HG03565 (cell line): ENCODE data around the gene MUC20.
"Not testable (repeated sequence)": the region's sequence is repeated elsewhere in the genome, so short reads cannot be mapped to it uniquely, and the experiment has no call there.

Experiments used
- ATAC-seq: cut with Tn5 transposase; IDR thresholded peaks from one replicate; pipeline ENCODE4 v1.9.1; 2021; ENCODE audit warnings: mild to moderate bottlenecking, moderate library complexity; ENCODE audit not compliant: unreplicated experiment

MUC20 gene

DNA sequence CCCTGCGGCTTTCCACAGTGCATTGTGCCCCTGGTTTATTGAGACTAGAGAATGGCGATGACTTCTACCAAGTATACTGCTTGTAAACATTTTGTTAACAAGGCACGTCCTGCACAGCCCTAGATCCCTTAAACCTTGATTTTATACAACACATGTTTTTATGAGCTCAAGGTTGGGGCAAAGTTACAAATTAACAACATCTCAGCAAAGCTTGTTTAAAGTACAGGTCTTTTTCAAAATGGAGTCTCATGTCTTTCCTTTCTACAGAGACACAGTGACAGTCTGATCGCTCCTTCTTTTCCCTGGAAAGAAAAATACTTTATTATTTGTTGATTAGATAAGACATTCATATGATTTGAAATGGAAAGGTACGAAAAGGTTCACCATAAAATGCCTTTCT, 8.0 kb downstream of the MUC20 start:
- ATAC-seq = not testable (repeated sequence)

DNA sequence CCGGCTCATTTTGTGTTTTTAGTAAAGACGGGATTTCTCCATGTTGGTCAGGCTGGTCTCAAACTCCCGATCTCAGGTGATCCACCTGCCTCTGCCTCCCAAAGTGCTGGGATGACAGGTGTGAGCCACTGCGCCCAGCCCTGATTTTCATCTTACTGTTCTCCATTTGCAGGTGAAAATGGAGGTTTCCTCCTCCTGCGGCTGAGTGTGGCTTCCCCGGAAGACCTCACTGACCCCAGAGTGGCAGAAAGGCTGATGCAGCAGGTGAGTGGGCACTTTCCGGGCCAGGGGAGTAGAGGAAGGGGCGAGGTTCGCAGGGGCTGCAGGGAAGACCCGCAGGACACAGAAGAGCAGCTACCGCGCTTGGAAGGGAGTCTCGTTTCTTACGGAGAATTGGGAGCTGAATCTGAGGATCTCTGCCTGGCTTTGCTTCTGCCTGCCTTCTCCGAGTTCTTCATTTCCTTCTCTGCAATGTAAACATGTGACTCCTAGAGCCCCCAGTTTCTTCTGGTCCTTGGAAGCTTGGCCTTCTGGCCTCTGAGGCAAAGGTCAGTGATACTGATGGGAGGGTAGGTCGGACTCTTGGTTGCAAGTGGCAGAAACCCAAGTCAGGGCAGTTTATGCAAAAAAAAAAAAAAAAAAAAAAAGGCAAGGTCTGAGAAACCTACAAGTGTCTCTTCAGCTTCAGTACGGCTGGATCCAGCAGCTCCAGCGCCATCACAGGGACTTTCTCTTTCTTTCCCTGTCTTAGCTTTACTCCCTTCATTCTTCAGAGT, 8.9 kb downstream of the MUC20 start:
- no peak for ATAC-seq

DNA sequence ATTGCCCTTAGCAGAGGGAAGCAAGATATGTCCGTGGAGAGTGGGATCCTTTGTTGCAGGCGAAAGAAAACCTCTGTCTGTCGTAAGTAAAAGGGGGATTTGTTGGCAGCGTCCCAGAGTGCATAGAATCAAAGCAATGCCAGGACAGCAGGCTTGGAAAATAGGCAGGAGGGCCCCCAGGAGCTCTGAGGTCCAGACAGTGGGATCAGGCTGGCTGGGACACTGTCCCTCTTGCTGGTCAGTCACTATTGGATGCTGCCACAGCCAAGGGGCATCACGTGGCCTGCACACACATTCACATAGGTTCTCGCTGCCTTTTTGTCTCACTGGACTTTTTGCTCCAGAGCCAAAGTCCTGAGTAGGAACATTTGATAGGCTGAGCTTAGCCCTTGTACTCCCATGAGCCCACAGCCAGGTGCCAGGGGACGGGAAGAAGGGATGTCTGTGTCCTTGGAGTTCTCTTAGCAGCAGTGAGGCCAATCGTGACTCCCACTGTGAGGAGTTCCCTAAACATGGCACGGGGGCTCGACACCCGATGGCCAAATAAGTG, 10.7 kb downstream of the MUC20 start:
- ATAC-seq = no peak

- ATAC-seq = no peak
These were observed 12.2 kb downstream of the MUC20 start for GRCh38 chr3:195732940-195733339.

DNA sequence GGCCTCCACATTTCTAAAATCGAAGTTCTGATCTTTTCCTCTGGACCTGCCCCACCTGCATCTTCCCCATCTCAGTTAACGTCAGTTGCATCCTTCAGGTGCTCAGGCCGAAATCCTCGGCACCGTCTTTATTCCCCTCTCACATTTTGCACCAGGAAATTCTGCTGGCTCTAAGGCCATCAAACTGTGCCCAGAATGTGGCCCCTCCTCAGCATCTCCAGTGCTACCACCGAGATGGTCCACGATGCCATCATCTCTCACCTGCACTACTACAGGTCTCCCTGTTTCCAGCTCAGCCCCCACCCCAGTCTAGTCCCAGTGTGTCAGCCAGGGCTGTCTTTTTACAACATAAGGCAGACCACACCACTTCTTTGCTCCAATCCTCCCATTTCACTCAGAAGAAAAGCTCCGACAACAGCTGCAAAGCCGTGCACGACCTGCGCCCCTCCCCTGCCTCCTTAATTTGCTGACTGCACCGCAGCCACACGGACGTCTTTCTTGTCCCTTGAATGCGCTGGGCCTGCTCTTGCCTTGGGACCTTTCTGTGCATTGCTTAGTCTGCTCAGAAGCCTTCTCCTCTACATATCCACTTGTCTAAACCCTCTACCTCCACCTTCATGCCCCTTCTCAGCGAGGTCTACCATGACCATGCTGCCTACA, 14.4 kb downstream of the MUC20 start:
- no peak for ATAC-seq

- ATAC-seq = no peak
These were observed 16.2 kb downstream of the MUC20 start for GRCh38 chr3:195736866-195737490.

DNA sequence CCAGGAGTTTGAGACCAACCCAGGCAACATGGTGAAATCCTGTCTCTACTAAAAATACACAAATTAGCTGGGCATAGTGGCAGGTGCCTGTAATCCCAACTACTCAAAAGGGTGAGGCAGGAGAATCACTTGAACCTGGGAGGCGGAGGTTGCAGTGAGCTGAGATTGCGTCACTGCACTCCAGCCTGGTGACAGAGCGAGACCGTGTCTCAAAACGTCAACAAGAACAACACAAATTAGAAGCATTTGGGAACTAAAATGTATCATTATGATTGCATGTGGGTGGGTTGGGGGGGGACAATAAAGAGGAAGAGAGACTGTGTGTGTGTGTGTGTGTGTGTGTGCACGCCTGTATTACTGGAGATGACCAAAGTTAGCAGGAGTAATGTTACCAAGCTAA, 17.0 kb downstream of the MUC20 start:
- ATAC-seq = not testable (repeated sequence)

DNA sequence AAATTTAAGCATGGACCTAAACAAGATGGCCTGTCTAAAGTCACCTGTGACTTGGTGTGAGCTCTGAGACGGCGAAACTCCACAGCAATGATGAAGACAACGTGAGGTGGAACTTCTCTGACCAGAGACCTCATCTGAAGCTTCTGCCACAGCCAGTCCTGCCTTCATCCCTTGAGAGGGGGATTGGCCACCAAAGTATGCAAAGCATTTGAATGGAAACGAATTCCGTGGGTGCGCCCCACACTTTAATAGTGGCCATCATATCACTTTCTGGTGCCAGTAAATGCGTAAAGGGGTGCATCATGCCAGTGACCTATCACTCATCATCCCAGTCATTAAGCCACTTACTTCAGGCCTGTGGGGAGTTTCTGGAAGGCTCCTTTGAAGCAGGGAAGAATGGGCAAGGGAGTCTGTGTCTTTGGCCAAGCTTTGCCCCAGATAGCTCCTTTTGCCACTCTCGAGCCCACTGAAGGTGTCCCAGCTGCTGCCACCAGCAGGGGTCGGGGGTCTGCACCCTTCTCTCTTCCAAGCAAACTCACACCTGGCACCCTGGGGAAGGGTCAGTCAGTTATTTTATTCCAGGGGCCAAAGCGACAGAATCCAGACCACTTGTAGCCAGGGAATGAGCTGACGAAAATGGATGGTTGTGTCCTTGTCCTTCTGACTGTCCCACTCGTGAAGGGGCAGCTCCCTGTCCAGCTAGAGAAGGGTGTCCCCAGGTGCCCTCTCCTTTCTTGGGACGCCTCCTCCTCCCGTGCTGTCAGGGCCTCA, 17.7 kb downstream of the MUC20 start:
- no peak for ATAC-seq

- ATAC-seq = no peak
These were observed 18.9 kb downstream of the MUC20 start for GRCh38 chr3:195739561-195740111.

- ATAC-seq = no peak
These were observed 23.7 kb downstream of the MUC20 start for GRCh38 chr3:195744437-195744836.

- no peak for ATAC-seq
These were observed 25.6 kb downstream of the MUC20 start for GRCh38 chr3:195746346-195746745.

GRCh38 chr3:195746751-195747150, 26.0 kb downstream of the MUC20 start:
- ATAC-seq = no peak

GRCh38 chr3:195748661-195749060, 27.9 kb downstream of the MUC20 start:
- ATAC-seq = no peak

DNA sequence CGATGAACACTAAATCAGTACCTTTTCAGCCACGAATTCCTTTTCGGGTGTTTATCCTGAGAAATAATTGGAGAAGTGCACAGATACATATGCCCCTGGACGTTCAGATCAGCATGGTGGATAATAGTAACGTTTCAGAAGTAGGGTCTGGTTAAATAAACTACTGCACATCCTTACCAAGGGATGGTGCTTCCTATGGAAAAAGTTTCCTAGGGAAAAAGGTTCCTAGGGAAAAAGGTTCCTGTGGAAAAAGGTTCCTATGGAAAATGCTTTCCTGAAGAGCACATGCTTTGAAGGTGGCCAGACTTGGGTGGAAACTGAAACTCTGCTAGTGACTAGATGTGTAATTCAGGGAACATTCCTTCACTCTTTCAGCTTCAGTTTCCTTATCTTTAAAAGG, 28.3 kb downstream of the MUC20 start:
- not testable (repeated sequence) for ATAC-seq

GRCh38 chr3:195750797-195751520, 30.2 kb downstream of the MUC20 start:
- no peak for ATAC-seq

GRCh38 chr3:195751560-195751959, 30.8 kb downstream of the MUC20 start:
- ATAC-seq = no peak

DNA sequence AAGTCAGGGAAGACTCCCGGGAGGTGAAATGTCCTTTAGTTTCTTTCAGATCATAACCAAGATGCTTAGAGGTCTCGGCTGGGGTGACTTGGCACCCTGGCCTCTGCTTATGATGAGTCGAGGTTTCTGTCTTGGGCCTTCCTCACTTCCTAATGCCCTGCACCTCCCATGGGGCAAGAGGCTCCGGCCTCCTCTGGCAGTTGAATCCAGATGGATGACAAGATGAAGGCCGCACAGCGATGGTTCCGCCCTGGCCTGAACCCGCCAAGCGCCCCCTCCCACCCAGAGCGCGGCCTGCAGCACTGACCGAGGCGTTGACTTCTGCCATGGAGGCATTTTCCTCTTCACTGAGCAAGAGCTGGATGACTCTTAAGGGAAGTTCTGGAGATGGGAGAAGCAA, 31.3 kb downstream of the MUC20 start:
- ATAC-seq = no peak

DNA sequence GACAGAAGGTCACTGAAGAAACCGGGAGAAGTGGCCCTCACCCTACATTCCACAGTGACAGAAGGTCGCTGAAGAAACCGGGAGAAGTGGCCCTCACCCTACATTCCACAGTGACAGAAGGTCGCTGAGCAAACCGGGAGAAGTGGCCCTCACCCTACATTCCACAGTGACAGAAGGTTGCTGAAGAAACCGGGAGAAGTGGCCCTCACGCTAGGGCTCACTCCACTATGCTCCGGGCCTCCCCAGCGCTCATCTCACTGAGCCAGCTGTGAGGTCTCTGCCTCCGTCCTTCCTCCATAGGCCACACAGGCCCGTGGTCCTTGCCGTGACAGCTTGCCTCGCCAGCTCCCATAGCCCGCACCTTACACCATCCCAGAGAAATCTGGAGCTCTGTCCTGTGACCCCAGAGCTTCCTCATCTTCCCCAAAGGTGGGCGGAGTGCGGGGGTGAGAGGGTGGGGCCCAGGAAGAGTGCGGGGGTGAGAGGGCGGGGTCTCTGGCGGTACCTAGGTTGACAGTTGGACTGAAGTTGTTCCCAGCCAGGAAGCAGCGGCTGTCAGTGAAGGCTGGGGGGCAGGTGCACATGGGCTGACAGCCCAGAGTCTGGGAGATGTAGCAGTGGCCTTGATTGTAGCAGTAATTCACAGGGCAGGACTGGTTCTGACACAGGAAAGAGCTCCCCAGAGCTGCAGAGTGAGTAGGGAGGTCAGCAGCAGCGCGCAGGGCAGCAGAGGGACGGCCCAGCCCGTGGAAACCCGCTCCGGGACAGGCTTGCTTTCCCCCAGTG, 32.0 kb downstream of the MUC20 start:
- ATAC-seq = no peak

DNA sequence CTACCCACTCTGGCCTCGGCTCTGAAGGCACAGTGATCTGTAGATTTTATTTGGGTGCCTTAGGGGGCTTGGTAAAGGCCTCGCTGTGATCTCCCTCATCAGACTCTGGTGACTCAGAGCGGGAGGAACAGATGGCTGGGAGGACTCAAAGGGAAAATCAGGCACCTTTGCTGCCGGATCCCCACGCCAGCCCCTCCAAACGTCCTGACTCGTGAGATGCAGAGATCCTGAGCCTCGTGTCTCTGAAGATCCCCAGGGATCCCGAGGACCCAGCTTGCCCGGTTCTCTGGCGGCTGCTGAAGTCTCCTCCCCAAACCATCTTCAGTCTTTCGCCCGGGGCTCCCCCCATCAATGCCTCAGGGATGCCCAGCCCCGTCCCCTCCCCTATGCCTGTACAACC, 32.8 kb downstream of the MUC20 start:
- no peak for ATAC-seq
